ENCODE measurements around the gene THAP10.
"Not testable (repeated sequence)": the region's sequence is repeated elsewhere in the genome, so short reads cannot be mapped to it uniquely, and the experiment has no call there.

The THAP10 gene

DNA sequence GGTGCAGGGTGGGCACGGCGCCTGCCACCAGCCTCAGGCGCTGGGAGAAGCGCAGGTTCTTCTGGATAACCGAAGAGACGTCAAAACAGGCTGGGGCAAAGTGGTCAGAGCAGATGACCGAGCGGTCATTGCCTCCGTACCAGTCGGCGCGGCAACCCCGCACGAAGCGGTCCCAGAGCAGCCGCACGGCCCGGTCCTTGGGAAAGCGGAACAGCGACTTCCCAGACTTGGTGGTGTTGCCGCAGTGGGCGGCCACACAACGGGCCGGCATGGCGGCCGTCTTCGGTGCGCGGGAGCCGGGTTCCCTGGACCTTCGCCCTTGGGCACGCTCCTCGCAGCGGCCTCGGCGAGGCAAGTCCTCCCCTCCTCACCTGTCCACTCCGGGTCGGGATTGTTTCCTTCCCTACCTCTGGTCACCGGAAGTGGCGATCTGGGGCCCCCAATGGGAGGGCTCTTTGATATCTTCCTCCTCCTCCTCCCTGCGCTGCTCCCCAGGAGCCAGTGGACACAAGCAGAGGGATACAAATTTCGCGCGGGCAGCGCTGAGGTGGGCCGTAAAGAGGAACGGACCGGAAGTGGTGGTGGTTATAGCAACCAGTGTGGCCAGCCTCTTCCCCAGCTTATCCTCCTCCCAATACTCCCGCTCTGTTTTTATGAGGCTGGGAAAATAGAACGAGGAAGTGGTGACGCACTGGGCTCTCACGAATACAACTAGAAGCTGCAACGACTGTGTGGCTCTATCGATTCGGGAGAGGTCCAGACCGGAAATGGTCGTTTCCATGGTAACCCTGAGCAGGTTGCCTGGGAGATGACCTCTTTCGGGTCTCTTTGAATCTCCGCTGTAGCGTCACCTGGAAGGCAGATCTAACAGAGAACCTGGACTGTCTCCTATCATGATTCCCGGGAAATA lies at the start of gene THAP10, which contains the start of gene LRRC49:
TSS of gene THAP10 (minus strand) at position 432 of the 910 bp plus-strand sequence. CDS start at position 271, 161 bp downstream.
TSS of gene LRRC49 (plus strand) at position 825 of the 910 bp plus-strand sequence. CDS start at position 894, 69 bp downstream.
- peak; percentile 27 to 51 for DNase-seq

- no peak for DNase-seq
Observed at GRCh38 chr15:70936326-70936725, 44.1 kb upstream of the THAP10 start.

DNA sequence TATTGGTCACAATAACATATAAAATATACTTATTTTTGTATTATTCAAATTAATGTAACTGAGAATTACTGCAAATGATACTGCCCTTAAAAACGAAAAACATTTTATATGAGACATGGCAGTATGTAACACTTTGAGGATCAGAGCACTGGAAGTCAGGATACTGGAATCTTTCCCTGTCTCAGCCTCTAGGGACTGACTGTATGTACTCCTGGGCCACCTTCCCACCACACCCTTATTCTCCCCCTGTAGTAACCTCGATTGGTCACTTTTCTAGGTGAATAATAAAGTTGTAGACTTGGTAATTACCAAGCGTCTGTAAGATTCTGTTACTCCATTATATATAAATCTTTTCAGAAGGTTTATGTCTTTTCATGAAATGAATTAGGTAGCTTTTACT lies 43.4 kb upstream of the THAP10 start:
- no peak for DNase-seq

DNA sequence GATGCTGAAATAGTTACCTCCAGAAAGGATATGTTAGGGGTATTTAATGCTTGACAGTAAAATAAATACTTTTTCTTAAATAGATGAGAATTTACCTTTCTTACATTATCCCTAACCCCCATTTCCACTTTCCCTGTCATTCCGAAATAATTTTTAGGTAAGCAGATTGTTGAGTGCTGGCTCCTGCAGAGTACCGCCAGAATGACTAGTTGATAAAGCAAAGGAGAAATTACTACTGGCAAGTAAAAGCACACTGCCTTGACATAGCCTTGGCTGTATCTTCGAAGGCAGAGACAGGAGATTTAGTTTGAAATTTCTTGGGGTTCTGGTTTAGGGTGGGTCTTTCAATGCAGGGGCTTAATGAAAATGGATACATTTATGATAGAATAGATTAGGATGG lies 41.2 kb upstream of the THAP10 start:
- no peak for DNase-seq

DNA sequence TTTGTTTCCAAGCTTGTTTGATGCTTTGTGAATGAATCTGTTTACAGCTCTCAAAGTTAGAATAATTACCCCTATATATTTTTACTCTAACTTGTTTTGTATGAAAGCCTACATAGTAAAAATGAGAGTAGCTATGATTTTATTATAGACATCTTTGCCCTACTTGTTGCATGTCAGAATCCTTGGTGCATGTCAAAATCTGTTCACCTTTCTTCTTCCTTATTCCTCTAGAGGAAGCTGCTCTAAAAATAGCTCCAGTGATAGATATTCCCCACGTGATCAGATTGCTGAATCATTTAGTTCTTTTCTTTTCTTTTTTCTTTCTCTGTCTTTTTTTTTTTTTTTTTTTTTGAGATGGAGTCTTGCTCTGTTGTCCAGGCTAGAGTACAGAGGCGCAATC lies 40.2 kb upstream of the THAP10 start:
- no peak for DNase-seq

DNA sequence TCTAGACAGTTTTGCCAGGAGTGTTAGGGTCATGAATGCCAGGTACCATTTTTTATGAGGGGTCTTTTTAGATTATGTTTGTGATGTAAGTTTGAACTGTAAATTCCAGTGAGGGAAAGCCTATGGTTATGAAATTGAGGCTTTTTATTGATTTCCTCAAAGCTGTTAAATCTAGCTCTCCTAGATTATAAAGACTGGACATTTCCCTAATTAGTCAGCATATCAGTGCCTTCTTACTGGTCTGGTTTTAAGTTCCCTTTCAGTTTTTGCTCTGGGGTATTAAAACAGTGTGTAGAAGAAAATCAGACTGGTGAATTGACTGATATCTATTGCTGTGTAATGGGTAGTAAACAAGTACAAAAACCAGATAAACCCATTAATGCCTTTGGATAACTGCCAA lies 39.6 kb upstream of the THAP10 start:
- no peak for DNase-seq

- not testable (repeated sequence) for DNase-seq
Observed at GRCh38 chr15:70926914-70927313, 34.7 kb upstream of the THAP10 start.

GRCh38 chr15:70923311-70924080 lies 31.3 kb upstream of the THAP10 start:
- no peak for DNase-seq

GRCh38 chr15:70922119-70922518 lies 29.9 kb upstream of the THAP10 start:
- no peak for DNase-seq

GRCh38 chr15:70920981-70921696 lies 28.9 kb upstream of the THAP10 start:
- DNase-seq: no peak

- no peak for DNase-seq
Observed at GRCh38 chr15:70917955-70918354, 25.7 kb upstream of the THAP10 start.

DNA sequence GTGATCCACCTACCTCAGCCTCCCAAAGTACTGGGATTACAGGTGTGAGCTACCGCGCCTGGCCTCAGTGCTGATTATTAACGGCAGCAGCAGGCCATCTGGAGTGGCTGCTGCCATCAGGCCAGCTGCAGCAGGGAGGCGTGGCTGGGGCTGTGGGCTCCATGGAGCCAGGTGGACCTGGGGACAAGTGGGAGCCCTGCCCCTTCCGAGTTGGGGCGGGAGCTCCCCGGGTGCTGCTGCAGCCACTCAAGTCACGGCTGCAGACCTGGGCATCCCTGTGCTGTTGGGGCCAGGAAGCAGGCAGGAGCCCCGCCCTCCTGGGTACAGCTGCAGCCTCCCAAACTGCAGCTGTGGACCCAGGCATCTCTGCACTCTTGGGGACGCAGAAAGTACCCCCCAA lies 24.3 kb upstream of the THAP10 start:
- DNase-seq: no peak

DNA sequence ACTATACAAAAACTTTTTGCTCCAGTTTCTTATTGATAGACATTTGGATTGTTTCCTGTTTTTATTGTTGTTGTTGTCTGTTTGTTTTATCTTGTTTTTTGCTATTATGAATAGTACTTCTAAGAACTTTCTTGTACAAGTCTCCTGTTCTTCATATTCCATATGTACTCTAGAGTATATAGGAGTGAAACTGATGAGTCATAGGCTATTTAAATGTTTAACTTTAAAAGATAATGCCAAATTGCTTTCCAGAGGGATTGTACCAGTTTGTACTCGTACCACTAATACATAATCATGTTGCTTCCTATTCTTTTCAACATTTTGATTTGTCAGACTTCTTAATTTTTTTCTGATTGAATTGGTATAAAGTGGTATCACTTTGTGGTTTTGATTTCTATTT lies 20.0 kb upstream of the THAP10 start:
- no peak for DNase-seq

DNA sequence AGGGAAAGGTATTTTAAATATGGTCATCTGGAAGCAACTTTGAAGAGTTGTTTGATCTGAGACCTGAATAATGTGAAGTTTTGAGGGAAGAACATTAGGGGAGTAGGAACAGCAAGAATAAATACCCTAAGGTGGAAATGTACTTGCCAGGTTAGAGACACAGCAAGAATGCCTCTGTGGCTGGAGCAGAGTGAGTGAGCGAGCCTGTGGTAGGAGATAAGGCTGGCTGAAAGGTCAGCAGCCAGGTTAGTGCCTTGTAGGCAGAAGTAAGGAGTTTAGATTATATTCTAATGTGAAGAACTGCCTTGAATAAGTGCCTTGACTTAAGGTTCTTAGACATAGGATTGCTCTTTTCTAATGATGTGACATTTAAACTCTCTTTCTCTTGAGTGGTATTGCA lies 18.7 kb upstream of the THAP10 start:
- no peak for DNase-seq

GRCh38 chr15:70907784-70908471 lies 15.7 kb upstream of the THAP10 start:
- no peak for DNase-seq

DNA sequence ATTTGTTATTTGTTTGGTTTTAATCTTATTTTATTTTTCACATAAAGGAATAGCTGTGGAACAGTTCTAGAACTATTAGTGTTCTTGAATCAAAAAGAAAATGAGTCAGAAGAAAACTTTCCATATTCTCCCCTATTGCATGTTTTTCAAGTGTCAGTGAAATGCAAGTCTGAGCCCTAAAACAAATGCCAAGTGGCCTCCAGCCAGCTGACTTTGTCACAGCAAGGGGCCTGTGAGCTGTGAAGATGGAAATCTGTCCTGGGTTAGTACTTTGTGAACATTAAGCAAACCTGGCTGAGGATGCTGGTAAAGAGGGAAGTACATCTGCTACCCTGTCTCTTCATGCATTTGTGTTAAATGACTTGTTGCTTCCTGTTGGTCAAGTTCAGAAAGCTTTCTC lies 14.6 kb upstream of the THAP10 start:
- no peak for DNase-seq

GRCh38 chr15:70902107-70902506 lies 9.9 kb upstream of the THAP10 start:
- DNase-seq: no peak

DNA sequence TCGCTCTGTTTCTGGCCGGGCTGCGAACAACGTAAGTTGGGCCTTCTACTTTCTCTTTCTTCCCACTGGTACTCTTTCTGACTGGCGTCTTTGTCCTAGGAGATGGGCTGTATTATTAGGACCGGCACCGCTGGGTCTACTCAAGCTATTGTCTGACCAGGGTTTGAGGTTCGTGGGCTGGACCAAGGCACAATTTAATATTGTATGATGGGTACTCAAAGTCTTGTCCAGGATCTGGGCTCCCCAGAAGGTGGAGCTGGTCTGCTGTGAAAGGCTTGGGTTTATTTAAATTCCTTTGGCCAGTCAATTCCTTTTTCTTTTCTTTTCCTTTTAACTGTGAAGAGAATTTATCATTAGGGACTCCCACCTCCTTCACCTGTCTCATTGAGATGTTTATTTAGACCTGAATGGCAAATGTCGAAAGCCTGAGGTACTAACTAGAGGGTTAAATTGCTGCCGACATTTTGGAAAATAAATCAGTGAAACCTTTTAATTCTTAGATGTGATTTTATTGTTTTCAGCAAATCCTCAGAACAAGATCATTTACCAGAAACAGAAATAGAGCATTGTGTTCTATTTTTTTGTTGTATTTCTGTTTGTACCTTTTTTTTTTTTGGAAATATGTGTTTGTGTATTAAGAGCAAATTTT lies 803 bp upstream of the THAP10 start:
- DNase-seq: no peak

DNA sequence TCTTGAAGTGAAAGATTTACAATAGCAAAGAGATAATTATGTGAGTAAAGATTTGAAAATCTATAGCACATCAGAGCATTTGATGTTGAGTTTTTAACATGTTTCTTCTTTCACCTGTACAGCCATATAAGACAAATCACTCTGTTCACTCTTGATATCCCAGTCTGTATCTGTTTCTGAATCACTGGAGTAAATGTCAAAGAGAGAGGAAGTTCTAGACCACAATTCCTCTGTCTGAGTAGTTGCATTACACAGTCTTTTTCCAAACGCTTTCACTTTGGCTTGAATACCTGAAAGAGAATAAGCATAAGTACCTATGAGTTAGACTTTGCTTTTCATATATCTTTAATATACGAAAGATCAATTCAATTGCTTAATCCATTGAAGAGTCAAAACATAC lies 9.9 kb downstream of the THAP10 start:
- no peak for DNase-seq

- DNase-seq: no peak
Observed at GRCh38 chr15:70880781-70881180, 11.5 kb downstream of the THAP10 start.

- no peak for DNase-seq
Observed at GRCh38 chr15:70879401-70879800, 12.8 kb downstream of the THAP10 start.

DNA sequence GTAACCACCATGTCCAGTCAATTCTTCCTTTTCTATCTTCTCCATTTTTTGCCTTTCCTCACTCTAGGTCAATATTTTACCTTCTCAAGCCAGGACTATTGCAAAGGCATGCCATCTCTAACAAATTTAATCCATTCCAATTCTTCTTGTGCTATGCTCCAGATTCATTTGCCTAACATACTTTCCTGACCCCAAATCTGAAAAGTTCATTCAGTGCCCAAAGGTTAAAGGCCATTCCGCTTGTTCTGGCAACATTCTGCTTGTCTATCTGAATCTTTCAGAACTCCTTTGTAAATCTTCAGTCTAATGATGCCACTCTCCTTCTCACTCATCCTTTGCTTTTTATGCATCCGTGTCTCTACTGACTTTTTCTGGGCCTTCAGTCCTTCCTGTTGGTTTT lies 15.6 kb downstream of the THAP10 start:
- DNase-seq: no peak

Data from stimulated activated CD4-positive, alpha-beta T cell treated with anti-CD3 and anti-CD28 coated beads, Interleukin-2, amount 100 ng/mL, for 48 hours (primary cell).